Fibroblast of lung (primary cell): ENCODE measurements around the gene PRPF31. TPM values are rescaled to one million over a fixed set of nuclear protein-coding genes. Genes with fewer than 3 reads are reported as not detected.

Experiments
- DNase-seq, 2 donors: peaks; one replicate each; pipeline versions ENCODE4 v3.0.0 to v3.0.0-alpha.2; 2010; ENCODE audit warnings: low read depth in 2 of 2
- H2AFZ ChIP-seq: 2 replicates; pipeline ENCODE4 v1.5.1; 2012; ENCODE audit warnings: low read length, control low read depth, inconsistent platforms
- H3K27ac ChIP-seq: 2 replicates; pipeline ENCODE4 v1.5.1; 2011; ENCODE audit warnings: low read length, control low read depth; ENCODE audit not compliant: insufficient read depth
- H3K27me3 ChIP-seq: 2 replicates; pipeline ENCODE4 v1.5.1; 2011; ENCODE audit warnings: mild to moderate bottlenecking, low read length; ENCODE audit not compliant: control insufficient read depth, insufficient read depth
- H3K36me3 ChIP-seq: 2 replicates; pipeline ENCODE4 v1.5.1; 2011; ENCODE audit warnings: low read length; ENCODE audit not compliant: control insufficient read depth, insufficient read depth
- H3K4me1 ChIP-seq: 2 replicates; pipeline ENCODE4 v1.5.1; 2011; ENCODE audit warnings: low read length; ENCODE audit not compliant: control insufficient read depth, insufficient read depth; ENCODE audit errors: extremely low read depth
- H3K4me2 ChIP-seq: 2 replicates; pipeline ENCODE4 v1.5.1; 2011; ENCODE audit warnings: low read length, control low read depth; ENCODE audit not compliant: insufficient read depth; ENCODE audit errors: extremely low read depth
- H3K4me3 ChIP-seq, 4 experiments: fragments of 200-600 bp in 1 of 4; sonication (generic) in 1 of 4; replicated peaks in 1 of 4; 2 replicates each; pipeline ENCODE4 v1.5.1; 2011 to 2016; ENCODE audit warnings: low read length in 4 of 4, low read depth in 3 of 4, mild to moderate bottlenecking in 3 of 4, control low read depth in 2 of 4, inconsistent platforms in 1 of 4, mixed read lengths in 1 of 4; ENCODE audit not compliant: insufficient read depth in 1 of 4; ENCODE audit errors: control extremely low read depth in 1 of 4
- H3K79me2 ChIP-seq: 2 replicates; pipeline ENCODE4 v1.5.1; 2012; ENCODE audit warnings: mild to moderate bottlenecking, low read length, inconsistent platforms; ENCODE audit not compliant: control insufficient read depth, insufficient read depth
- H3K9ac ChIP-seq: 2 replicates; pipeline ENCODE4 v1.5.1; 2011; ENCODE audit warnings: mild to moderate bottlenecking, low read length, control low read depth; ENCODE audit not compliant: insufficient read depth
- H3K9me3 ChIP-seq: 2 replicates; pipeline ENCODE4 v1.5.1; 2012; ENCODE audit warnings: low read depth, low read length; ENCODE audit not compliant: control insufficient read depth, insufficient read depth
- H4K20me1 ChIP-seq: 2 replicates; pipeline ENCODE4 v1.5.1; 2011; ENCODE audit warnings: low read length; ENCODE audit not compliant: control insufficient read depth, insufficient read depth; ENCODE audit errors: extremely low read depth
- CTCF ChIP-seq, 2 donors: IDR thresholded peaks in 1 of 2; conservative IDR thresholded peaks in 1 of 2; 1 replicate in 1 of 2; 2 replicates in 1 of 2; pipeline ENCODE4 v1.5.1; 2011 to 2012; ENCODE audit warnings: low read length in 2 of 2, control low read depth in 1 of 2, inconsistent platforms in 1 of 2, low read depth in 1 of 2, mild to moderate bottlenecking in 1 of 2
- EZH2 ChIP-seq: IDR thresholded peaks from 2 replicates; pipeline ENCODE4 v1.5.1; 2012; ENCODE audit warnings: low read length, control low read depth, mild to moderate bottlenecking; ENCODE audit errors: missing control alignments
- polyA plus RNA-seq, 2 donors: library from polyadenylated mRNA; depleted of rRNA in 1 of 2; stranded (reverse) in 1 of 2; unstranded in 1 of 2; fragments of >200 nt; gene quantifications; 2 replicates each; pipeline ENCODE4 v1.2.1, GENCODE V29; 2011 to 2012; ENCODE audit warnings: missing spikeins in 1 of 2
- total RNA-seq: library from RNA; depleted of rRNA; stranded (reverse); fragments of >200 nt; gene quantifications from 2 replicates; pipeline ENCODE4 v1.2.1, GENCODE V29; 2014

PRPF31 gene
- total and polyA plus RNA-seq, 2 donors (not counting 1 experiment from before 2014, with no cell fraction given): 45.2 to 48.7 TPM

GRCh38 chr19:54152267-54152666 lies 36.7 kb downstream of the PRPF31 start:
- Histone ChIP-seq H3K36me3 (peaks cover 51% of the 10 kb centered on the region), H2AFZ (no peak overlapping the region), H4K20me1 (no peaks in the 10 kb centered on the region), H3K4me1 (peaks cover 9% of the 10 kb centered on the region), H3K27me3 (no peaks in the 10 kb centered on the region), H3K9me3 (no peaks in the 10 kb centered on the region), H3K79me2 (no peaks in the 10 kb centered on the region), H3K27ac (no peak overlapping the region), H3K4me3 (no peak overlapping the region), H3K9ac (no peak overlapping the region), H3K4me2 (no peak overlapping the region)
- DNase-seq: no peak
- no peak for TF ChIP-seq CTCF (conservative IDR thresholded peaks at IDR 0.05 in 1 of 2, IDR thresholded peaks at IDR 0.05 in 1 of 2; ENCODE audit: low read depth in 1 of 2, low read length in 2 of 2)
- no peak for TF ChIP-seq EZH2

GRCh38 chr19:54152878-54153524 lies 37.4 kb downstream of the PRPF31 start:
- Histone ChIP-seq H3K36me3 (peaks cover 50% of the 10 kb centered on the region), H3K4me1 (peaks cover 10% of the 10 kb centered on the region), H3K27ac (no peak overlapping the region), H3K27me3 (no peaks in the 10 kb centered on the region), H3K9me3 (no peaks in the 10 kb centered on the region), H3K4me2 (no peak overlapping the region), H4K20me1 (no peaks in the 10 kb centered on the region), H3K79me2 (peaks cover 1% of the 10 kb centered on the region), H2AFZ (no peak overlapping the region), H3K4me3 (no peak overlapping the region), H3K9ac (peak overlapping the region; percentile 7)
- TF ChIP-seq EZH2 (no peak), CTCF (conservative IDR thresholded peaks at IDR 0.05 in 1 of 2, IDR thresholded peaks at IDR 0.05 in 1 of 2; ENCODE audit: low read depth in 1 of 2, low read length in 2 of 2) (no peak)
- DNase-seq: no peak

- Histone ChIP-seq H3K4me1 (peaks cover 18% of the 10 kb centered on the region), H3K4me2 (no peak overlapping the region), H3K4me3 (no peak overlapping the region), H4K20me1 (no peaks in the 10 kb centered on the region), H3K27ac (peak overlapping the region; percentile 44), H2AFZ (no peak overlapping the region), H3K27me3 (no peaks in the 10 kb centered on the region), H3K9me3 (no peaks in the 10 kb centered on the region), H3K79me2 (peaks cover 6% of the 10 kb centered on the region), H3K36me3 (peaks cover 48% of the 10 kb centered on the region), H3K9ac (no peak overlapping the region)
- no peak for TF ChIP-seq CTCF (conservative IDR thresholded peaks at IDR 0.05 in 1 of 2, IDR thresholded peaks at IDR 0.05 in 1 of 2; ENCODE audit: low read depth in 1 of 2, low read length in 2 of 2)
- no peak for DNase-seq
These were observed 38.3 kb downstream of the PRPF31 start for GRCh38 chr19:54153731-54154326.
